IMR-90 (cell line): ENCODE measurements around the gene CADM1.

Source experiments
- CTCF ChIP-seq: conservative IDR thresholded peaks from 2 replicates; pipeline ENCODE4 v1.5.1; 2012; ENCODE audit warnings: mild to moderate bottlenecking, low read depth, low read length, improper control_type of control experiment
- ELK1 ChIP-seq: fragments of 150-350 bp; IDR thresholded peaks from 2 replicates; pipeline ENCODE4 v1.6.1; 2016; ENCODE audit warnings: low read depth, mild to moderate bottlenecking, low read length, moderate library complexity, borderline replicate concordance
- POLR2A ChIP-seq: IDR thresholded peaks from 2 replicates; pipeline ENCODE4 v1.6.1; 2012; ENCODE audit warnings: mild to moderate bottlenecking, low read depth, low read length
- RFX5 ChIP-seq: IDR thresholded peaks from 2 replicates; pipeline ENCODE4 v1.8.0; 2012; ENCODE audit warnings: low read depth, mild to moderate bottlenecking, low read length, moderate library complexity
- SMC3 ChIP-seq: fragments of 150-350 bp; IDR thresholded peaks from 2 replicates; pipeline ENCODE4 v1.6.1; 2016; ENCODE audit warnings: low read depth, mild to moderate bottlenecking, antibody characterized with exemption, low read length, moderate library complexity
- USF2 ChIP-seq: fragments of 150-350 bp; IDR thresholded peaks from 2 replicates; pipeline ENCODE4 v1.6.1; 2017; ENCODE audit warnings: mild to moderate bottlenecking, antibody characterized with exemption, low read length, low read depth

- TF ChIP-seq ELK1 (no peak), POLR2A (no peak), CTCF (no peak), SMC3 (no peak), RFX5 (no peak), USF2 (no peak)
These were observed 6.9 kb downstream of the CADM1 start for GRCh38 chr11:115497303-115497702.
